H1 (cell line): Measurements from ENCODE around the gene PRMT9. TPM values are rescaled to one million over a fixed set of nuclear protein-coding genes. Genes with fewer than 3 reads are reported as not detected.

Source experiments
- JUN ChIP-seq: IDR thresholded peaks from 2 replicates; pipeline ENCODE4 v1.6.1; 2011; ENCODE audit warnings: low read depth, mild to moderate bottlenecking, improper control_type of control experiment, low read length
- polyA plus RNA-seq, 7 experiments: library from polyadenylated mRNA; depleted of rRNA in 3 of 7; stranded (reverse) in 5 of 7; unstranded in 2 of 7; fragments of >200 nt in 5 of 7; fragments of 200-250 nt in 2 of 7; gene quantifications; 1 replicate in 5 of 7; 2 replicates in 1 of 7; 4 replicates in 1 of 7; pipeline versions ENCODE4 v1.2.1 to v1.2.3, GENCODE V29; 2011 to 2013; ENCODE audit warnings: missing spikeins in 2 of 7, mixed read lengths in 2 of 7
- total RNA-seq: library from RNA; stranded (reverse); fragmentation: NEBNext Ultra II Directional; extraction: Animal tissue kit (Norgen Biotek cat#: 25700); gene quantifications from 2 replicates; pipeline ENCODE4 v1.2.1, GENCODE V29; 2021

PRMT9 gene
- total and polyA plus RNA-seq, 2 of the 8 experiments (the other 6 are each of a cell fraction or from before 2014, with no cell fraction given): 3.8 to 9.6 TPM

- no peak for TF ChIP-seq JUN
- TF ChIP-seq, all 59 proteins: peak for 0
Measured at GRCh38 chr4:147696866-147697265, 12.9 kb upstream of the PRMT9 start (continued).
